ENCODE data around the gene EPHB4. TPM values are rescaled to one million over a fixed set of nuclear protein-coding genes. Genes with fewer than 3 reads are reported as not detected.
A peak's percentile ranks its signal among the peaks of the same experiment; 100 is the strongest.

Gene EPHB4
- total RNA-seq, 2 experiments from 2014 or later, result 0.60 TPM

- ChIA-PET POLR2A (no interaction called here), CTCF (interaction anchor here (3.4 kb wide), 1 partner anchor 11 kb away, joined by 18 read pairs; the partner anchor contains the start of gene SLC12A9)
- no peaks in the 10 kb centered on the region for H3K36me3 Mint-ChIP-seq (ENCODE audit: low read depth)
- H3K9me3 Mint-ChIP-seq, result no peaks in the 10 kb centered on the region
- DNase-seq, result no peak
- H3K4me3 Mint-ChIP-seq, result no peak overlapping the region
- no peak overlapping the region for H3K27ac Mint-ChIP-seq
- H3K27me3 Mint-ChIP-seq, result peaks cover 4% of the 10 kb centered on the region
- H3K4me1 Mint-ChIP-seq, result peaks cover 24% of the 10 kb centered on the region
Observed at GRCh38 chr7:100840470-100841100, 13.3 kb upstream of the EPHB4 start.

GRCh38 chr7:100839361-100839760 is 12.0 kb upstream of the EPHB4 start:
- CTCF ChIA-PET, result interaction anchor here (0.7 kb wide), 1 partner anchor 235 kb away, joined by 3 read pairs; no protein-coding TSS in a partner anchor

GRCh38 chr7:100837099-100837836 is 9.9 kb upstream of the EPHB4 start:
- ChIA-PET CTCF (interaction anchor here (2.6 kb wide), 1 partner anchor 16 kb away, joined by 12 read pairs; the partner anchor contains the start of gene SLC12A9), POLR2A (interaction anchor here (1.4 kb wide), 1 partner anchor 38 kb away, joined by 5 read pairs; the partner anchor contains the start of gene SRRT)
- H3K36me3 Mint-ChIP-seq (ENCODE audit: low read depth), result no peaks in the 10 kb centered on the region
- H3K9me3 Mint-ChIP-seq, result no peaks in the 10 kb centered on the region
- peak overlapping the region; percentile 69 for H3K4me3 Mint-ChIP-seq
- peaks cover 25% of the 10 kb centered on the region for H3K4me1 Mint-ChIP-seq
- H3K27ac Mint-ChIP-seq, result peak overlapping the region; percentile 42
- peak; percentile 78 for DNase-seq
- H3K27me3 Mint-ChIP-seq, result peaks cover 5% of the 10 kb centered on the region

More at GRCh38 chr7:100839361-100839760, 12.0 kb upstream of the EPHB4 start:
- H3K36me3 Mint-ChIP-seq (ENCODE audit: low read depth), result no peaks in the 10 kb centered on the region
- peaks cover 4% of the 10 kb centered on the region for H3K27me3 Mint-ChIP-seq
- peaks cover 25% of the 10 kb centered on the region for H3K4me1 Mint-ChIP-seq
- POLR2A ChIA-PET, result no interaction called here
- H3K9me3 Mint-ChIP-seq, result no peaks in the 10 kb centered on the region
- no peak overlapping the region for H3K4me3 Mint-ChIP-seq
- DNase-seq, result no peak
- no peak overlapping the region for H3K27ac Mint-ChIP-seq

DNA sequence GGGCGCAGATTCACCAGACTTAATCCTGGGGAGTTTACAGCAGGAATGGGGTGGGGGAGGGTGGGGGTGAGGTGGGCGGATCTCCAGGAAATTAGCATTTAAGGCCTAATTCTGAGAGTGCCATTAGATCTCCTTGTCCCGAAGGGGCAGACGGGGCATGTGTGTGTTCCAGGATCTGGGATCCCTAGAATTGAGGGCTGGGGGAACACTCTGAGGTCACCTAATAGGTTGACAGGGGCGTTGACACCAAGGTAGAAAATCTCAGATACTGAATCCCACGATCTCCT is 9.4 kb upstream of the EPHB4 start:
- Mint-ChIP-seq H3K4me1 (peaks cover 25% of the 10 kb centered on the region), H3K36me3 (ENCODE audit: low read depth) (no peaks in the 10 kb centered on the region), H3K4me3 (peak overlapping the region; percentile 69), H3K27ac (no peak overlapping the region), H3K27me3 (peaks cover 5% of the 10 kb centered on the region), H3K9me3 (no peaks in the 10 kb centered on the region)
- POLR2A ChIA-PET, result interaction anchor here (1.4 kb wide), 1 partner anchor 38 kb away, joined by 5 read pairs; the partner anchor contains the start of gene SRRT
- no peak for DNase-seq
- CTCF ChIA-PET, result interaction anchor here (2.6 kb wide), 1 partner anchor 16 kb away, joined by 12 read pairs; the partner anchor contains the start of gene SLC12A9

DNA sequence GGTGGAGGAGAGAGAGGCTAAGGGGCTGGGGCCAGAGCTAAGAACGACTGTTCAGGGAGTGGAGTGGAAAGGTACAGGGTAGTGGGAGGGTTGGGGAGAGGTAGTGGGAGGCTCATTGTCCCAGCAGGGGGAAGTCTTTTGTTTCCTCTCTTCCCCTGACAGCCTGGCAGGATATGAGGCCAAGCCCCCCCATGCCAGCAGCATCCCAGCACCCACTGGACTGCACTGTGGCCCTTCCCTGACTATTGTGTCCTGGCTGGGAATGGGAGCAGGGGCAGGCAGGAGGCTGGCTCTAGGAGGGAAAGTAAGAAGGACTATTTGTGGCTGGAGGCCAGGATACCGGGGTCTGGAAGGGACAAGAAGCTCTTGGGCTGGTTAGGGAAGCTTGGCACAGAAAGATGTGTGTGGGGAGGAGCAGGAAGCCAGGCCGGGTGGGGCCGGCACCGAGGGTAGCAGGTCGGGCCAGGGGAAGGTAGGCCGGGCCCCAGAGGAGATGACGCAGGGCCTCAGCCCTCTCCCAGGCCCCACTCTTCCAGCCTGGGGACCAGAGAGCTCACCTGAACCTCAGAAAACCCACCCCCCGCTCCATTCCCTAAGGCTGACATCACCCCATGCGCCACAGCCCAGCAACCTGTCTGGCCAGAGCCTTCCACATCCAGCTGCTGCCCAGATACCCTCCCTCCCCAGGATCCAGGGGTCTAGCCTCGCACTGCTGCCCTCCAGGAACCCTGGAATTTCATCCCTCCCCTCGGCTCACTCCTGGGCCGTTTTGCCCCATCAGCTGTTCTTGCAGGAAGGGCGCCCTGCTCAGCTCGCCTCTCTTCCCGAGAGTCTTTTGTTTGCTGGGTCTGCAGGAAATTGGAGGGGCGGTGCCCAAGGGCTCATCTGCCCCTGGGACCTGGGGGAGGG is 8.8 kb upstream of the EPHB4 start:
- no peaks in the 10 kb centered on the region for H3K36me3 Mint-ChIP-seq (ENCODE audit: low read depth)
- H3K4me1 Mint-ChIP-seq, result peaks cover 25% of the 10 kb centered on the region
- no peak overlapping the region for H3K27ac Mint-ChIP-seq
- H3K27me3 Mint-ChIP-seq, result peaks cover 9% of the 10 kb centered on the region
- CTCF ChIA-PET, result interaction anchor here (0.6 to 2.6 kb wide), 3 partner anchors 17 to 243 kb away, joined by 3 to 12 read pairs (median 3); partner anchors contain the start of gene SLC12A9
- POLR2A ChIA-PET, result interaction anchor here (1.4 kb wide), 1 partner anchor 39 kb away, joined by 5 read pairs; the partner anchor contains the start of gene SRRT
- no peak overlapping the region for H3K4me3 Mint-ChIP-seq
- DNase-seq, result no peak
- H3K9me3 Mint-ChIP-seq, result no peaks in the 10 kb centered on the region

GRCh38 chr7:100832281-100832633 is 4.9 kb upstream of the EPHB4 start:
- H3K27me3 Mint-ChIP-seq, result peaks cover 29% of the 10 kb centered on the region
- H3K27ac Mint-ChIP-seq, result no peak overlapping the region
- no peak overlapping the region for H3K4me3 Mint-ChIP-seq
- CTCF ChIA-PET, result interaction anchor here (0.9 to 1.8 kb wide), 2 partner anchors 20 to 127 kb away, joined by 3 to 7 read pairs; partner anchors contain the start of genes POP7 and SLC12A9
- peaks cover 21% of the 10 kb centered on the region for H3K4me1 Mint-ChIP-seq
- H3K9me3 Mint-ChIP-seq, result no peaks in the 10 kb centered on the region
- no peak for DNase-seq
- H3K36me3 Mint-ChIP-seq (ENCODE audit: low read depth), result no peaks in the 10 kb centered on the region
- POLR2A ChIA-PET, result no interaction called here

- no peaks in the 10 kb centered on the region for H3K36me3 Mint-ChIP-seq (ENCODE audit: low read depth)
- H3K27me3 Mint-ChIP-seq, result peaks cover 42% of the 10 kb centered on the region
- no peaks in the 10 kb centered on the region for H3K9me3 Mint-ChIP-seq
- ChIA-PET POLR2A (no interaction called here), CTCF (interaction anchor here (0.7 kb wide), 1 partner anchor 313 kb away, joined by 3 read pairs; no protein-coding TSS in a partner anchor)
- no peak overlapping the region for H3K27ac Mint-ChIP-seq
- peaks cover 23% of the 10 kb centered on the region for H3K4me1 Mint-ChIP-seq
- no peak overlapping the region for H3K4me3 Mint-ChIP-seq
- no peak for DNase-seq
Observed at GRCh38 chr7:100830396-100830795, 3.1 kb upstream of the EPHB4 start.

DNA sequence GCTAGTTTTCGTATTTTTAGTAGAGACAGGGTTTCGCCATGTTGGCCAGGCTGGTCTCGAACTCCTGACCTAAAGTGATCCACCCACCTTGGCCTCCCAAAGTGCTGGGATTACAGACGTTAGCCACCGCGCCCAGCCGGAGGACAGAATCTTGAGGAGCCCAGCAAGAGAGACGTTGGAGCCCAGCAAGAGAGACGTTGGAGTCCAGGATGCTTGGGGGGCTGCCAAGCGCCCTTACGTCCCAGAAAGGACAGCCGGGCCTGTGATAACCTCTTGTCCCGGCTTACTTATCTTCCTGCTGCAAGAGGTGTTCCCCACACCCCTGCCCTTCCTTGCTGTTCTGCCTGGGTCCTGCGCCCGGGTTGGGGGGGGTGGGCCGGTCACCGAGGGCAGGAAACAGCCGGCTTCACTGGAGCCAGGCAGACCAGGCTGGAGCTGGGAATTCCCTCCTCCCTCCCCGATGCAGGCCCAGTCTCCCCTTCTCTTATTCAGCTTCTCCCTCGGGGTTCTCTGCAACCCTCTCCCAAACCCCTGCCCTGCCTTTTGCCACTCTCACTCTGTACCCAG is 1.9 kb upstream of the EPHB4 start:
- peaks cover 24% of the 10 kb centered on the region for H3K4me1 Mint-ChIP-seq
- no peaks in the 10 kb centered on the region for H3K9me3 Mint-ChIP-seq
- ChIA-PET POLR2A (no interaction called here), CTCF (interaction anchor here (0.7 kb wide), 1 partner anchor 18 kb away, joined by 3 read pairs; no protein-coding TSS in a partner anchor)
- H3K27ac Mint-ChIP-seq, result no peak overlapping the region
- H3K4me3 Mint-ChIP-seq, result no peak overlapping the region
- peaks cover 51% of the 10 kb centered on the region for H3K27me3 Mint-ChIP-seq
- no peak for DNase-seq
- H3K36me3 Mint-ChIP-seq (ENCODE audit: low read depth), result no peaks in the 10 kb centered on the region

- Mint-ChIP-seq H3K27ac (no peak overlapping the region), H3K4me1 (peaks cover 24% of the 10 kb centered on the region), H3K9me3 (no peaks in the 10 kb centered on the region), H3K36me3 (ENCODE audit: low read depth) (no peaks in the 10 kb centered on the region), H3K4me3 (peak overlapping the region; percentile 34), H3K27me3 (peaks cover 50% of the 10 kb centered on the region)
- POLR2A ChIA-PET, result no interaction called here
- DNase-seq, result no peak
- CTCF ChIA-PET, result no interaction called here
Observed at GRCh38 chr7:100826514-100827329, 601 bp downstream of the EPHB4 start.

- H3K27me3 Mint-ChIP-seq, result peaks cover 46% of the 10 kb centered on the region
- no peak overlapping the region for H3K27ac Mint-ChIP-seq
- no peaks in the 10 kb centered on the region for H3K9me3 Mint-ChIP-seq
- peak overlapping the region; percentile 34 for H3K4me3 Mint-ChIP-seq
- POLR2A ChIA-PET, result no interaction called here
- no peak for DNase-seq
- H3K4me1 Mint-ChIP-seq, result peaks cover 24% of the 10 kb centered on the region
- no peaks in the 10 kb centered on the region for H3K36me3 Mint-ChIP-seq (ENCODE audit: low read depth)
- CTCF ChIA-PET, result no interaction called here
Observed at GRCh38 chr7:100825751-100826513, 1.4 kb downstream of the EPHB4 start.

GRCh38 chr7:100825215-100825671 is 2.1 kb downstream of the EPHB4 start:
- Mint-ChIP-seq H3K4me3 (no peak overlapping the region), H3K27me3 (peaks cover 39% of the 10 kb centered on the region), H3K4me1 (peaks cover 24% of the 10 kb centered on the region), H3K9me3 (no peaks in the 10 kb centered on the region), H3K27ac (no peak overlapping the region), H3K36me3 (ENCODE audit: low read depth) (no peaks in the 10 kb centered on the region)
- ChIA-PET POLR2A (no interaction called here), CTCF (no interaction called here)
- DNase-seq, result no peak
